GM12872 (cell line): ENCODE measurements around the gene TOP1.

Source experiments
- CTCF ChIP-seq: IDR thresholded peaks from 3 replicates; pipeline ENCODE4 v1.5.1; 2011; ENCODE audit warnings: low read depth, mild to moderate bottlenecking, low read length, moderate library complexity; ENCODE audit not compliant: insufficient read depth

TOP1 gene

GRCh38 chr20:41131594-41132387 is 103.2 kb downstream of the TOP1 start:
- TF ChIP-seq CTCF, result no peak

- no peak for TF ChIP-seq CTCF
These were observed 105.2 kb downstream of the TOP1 start for GRCh38 chr20:41133709-41134361.

- TF ChIP-seq CTCF, result no peak
These were observed 106.0 kb downstream of the TOP1 start for GRCh38 chr20:41134362-41135186.

GRCh38 chr20:41135187-41135887 is 106.7 kb downstream of the TOP1 start:
- TF ChIP-seq CTCF, result peak; percentile 93

GRCh38 chr20:41135888-41136679 is 107.5 kb downstream of the TOP1 start:
- no peak for TF ChIP-seq CTCF

- TF ChIP-seq CTCF, result no peak
These were observed 108.3 kb downstream of the TOP1 start, which contains the start of gene PLCG1 for GRCh38 chr20:41136680-41137613. PLCG1 (plus strand) TSS chr20:41137543; CDS start chr20:41137642, 99 bp downstream.
